ENCODE results near the gene CLEC2D.

CLEC2D gene, protein sequence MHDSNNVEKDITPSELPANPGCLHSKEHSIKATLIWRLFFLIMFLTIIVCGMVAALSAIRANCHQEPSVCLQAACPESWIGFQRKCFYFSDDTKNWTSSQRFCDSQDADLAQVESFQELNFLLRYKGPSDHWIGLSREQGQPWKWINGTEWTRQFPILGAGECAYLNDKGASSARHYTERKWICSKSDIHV

DNA sequence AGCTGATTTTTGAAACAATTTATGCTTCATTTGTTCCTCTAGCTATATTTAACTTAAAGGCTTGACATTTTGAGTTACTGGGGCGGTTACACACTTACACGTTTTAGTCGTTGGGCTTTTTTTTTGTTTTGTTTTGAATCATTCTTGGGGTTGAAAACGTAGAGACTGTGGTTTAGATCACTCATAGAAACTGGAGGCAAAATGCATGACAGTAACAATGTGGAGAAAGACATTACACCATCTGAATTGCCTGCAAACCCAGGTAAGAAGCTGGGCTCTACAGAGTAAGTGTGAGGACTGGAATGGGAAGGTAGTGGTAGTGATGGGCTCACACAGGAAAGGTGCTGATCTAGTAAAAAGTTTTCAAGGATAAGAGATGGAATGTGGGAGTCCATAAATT is at the start of gene CLEC2D:
Gene CLEC2D, plus strand, starts transcription at position 180 of the 400 bp plus-strand sequence. Its CDS starts 22 bp downstream, at position 202.
- no peak for DNase-seq

- no peak for DNase-seq
These were observed 44.5 kb upstream of the CLEC2D start for GRCh38 chr12:9625019-9625418.

DNA sequence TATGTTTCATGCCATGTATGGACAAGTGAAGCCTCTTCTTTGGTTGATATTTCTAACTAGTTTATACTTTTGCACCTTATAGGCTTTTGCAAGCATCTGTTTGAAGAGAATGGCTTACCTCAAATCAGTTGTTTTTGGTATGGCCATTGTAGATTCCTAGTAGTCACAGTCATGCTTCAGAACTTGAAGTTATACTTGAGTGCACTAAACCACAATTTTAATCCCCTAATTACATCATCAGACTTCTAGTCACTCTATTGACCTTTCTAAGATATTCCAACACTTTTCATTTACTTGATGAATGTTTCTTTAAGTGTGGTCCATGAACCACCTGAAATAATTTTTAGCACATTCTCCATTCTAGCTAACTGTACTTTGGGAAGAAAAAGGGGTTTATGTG is 43.2 kb upstream of the CLEC2D start:
- no peak for DNase-seq

- no peak for DNase-seq
These were observed 42.7 kb upstream of the CLEC2D start for GRCh38 chr12:9626821-9627220.

GRCh38 chr12:9632766-9633165 is 36.7 kb upstream of the CLEC2D start:
- DNase-seq: no peak

GRCh38 chr12:9634177-9634803 is 35.2 kb upstream of the CLEC2D start:
- DNase-seq: peak; percentile 31 to 82

GRCh38 chr12:9634969-9635754 is 34.4 kb upstream of the CLEC2D start:
- DNase-seq: peak; percentile 56 to 71

GRCh38 chr12:9636150-9636850 is 33.2 kb upstream of the CLEC2D start:
- DNase-seq: peak; percentile 81 to 94

- DNase-seq: no peak
These were observed 32.7 kb upstream of the CLEC2D start for GRCh38 chr12:9636851-9637206.

DNA sequence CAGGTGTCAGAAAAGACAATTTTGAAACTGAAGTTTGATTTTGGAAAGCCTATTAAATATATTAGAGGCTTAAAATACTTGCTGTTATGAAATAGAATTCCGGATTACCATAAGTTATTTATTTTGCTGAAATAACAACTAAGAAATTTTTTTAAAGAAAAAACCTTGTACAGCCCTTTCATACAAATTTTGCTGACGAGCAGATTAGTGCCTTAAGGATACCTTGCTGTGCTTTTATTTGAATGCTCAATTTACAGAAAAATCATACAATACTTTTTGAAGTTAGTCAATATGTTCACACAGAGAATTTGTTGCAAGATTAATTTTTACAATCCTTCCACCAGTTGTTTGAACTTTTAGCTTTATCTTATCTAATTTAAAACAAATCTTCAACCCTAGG is 29.5 kb upstream of the CLEC2D start:
- no peak for DNase-seq

DNA sequence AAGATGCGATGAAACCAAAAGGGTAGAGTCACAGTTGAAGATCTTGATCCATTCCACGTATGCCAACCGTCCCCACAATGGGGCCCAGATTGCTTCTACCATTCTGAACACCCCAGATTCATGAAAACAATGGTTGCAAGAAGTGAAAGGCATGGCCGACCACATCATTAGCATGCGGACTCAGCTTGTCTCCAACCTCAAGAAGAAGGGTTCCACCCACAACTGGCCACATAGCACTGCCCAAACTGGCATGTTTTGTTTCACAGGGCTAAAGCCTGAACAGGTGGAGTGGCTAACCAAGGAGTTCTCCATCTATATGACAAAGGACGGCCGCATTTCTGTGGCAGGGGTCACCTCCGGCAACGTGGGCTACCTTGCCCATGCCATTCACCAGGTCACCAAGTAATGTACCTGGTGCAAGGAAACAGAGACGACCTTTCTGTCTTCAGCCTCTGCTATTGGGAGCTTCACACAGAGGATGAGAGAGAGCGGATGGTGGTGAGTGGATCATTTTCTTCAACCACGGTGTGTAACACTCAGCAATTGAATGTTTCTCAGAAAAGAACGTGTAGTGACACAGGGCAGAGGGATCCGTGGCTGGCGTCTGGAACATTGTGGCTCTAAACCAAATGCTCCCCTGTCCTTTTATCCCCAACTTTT is 26.8 kb upstream of the CLEC2D start:
- no peak for DNase-seq

DNA sequence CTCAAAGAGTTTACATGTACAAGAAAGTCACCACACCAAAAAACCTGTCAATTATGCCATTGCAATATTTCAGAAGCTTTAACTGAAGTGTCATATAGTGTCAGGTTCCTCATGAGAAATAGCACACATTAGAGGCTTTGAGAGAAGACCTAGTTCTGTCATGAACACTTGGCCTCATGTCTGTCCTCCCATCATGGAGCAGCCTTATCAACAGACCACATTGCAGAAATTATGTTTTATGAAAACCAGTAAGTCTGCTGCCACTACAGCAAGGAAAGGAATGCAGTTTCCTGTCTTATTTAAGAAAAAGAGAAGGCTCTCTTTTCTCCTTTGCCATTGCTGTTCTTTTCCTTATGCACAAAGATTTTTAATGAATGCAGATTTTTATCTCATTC is 26.2 kb upstream of the CLEC2D start:
- DNase-seq: no peak

- DNase-seq: peak; percentile 77 to 88
These were observed 24.4 kb upstream of the CLEC2D start for GRCh38 chr12:9644985-9645551.

GRCh38 chr12:9646794-9647781 is 22.4 kb upstream of the CLEC2D start:
- no peak for DNase-seq

DNA sequence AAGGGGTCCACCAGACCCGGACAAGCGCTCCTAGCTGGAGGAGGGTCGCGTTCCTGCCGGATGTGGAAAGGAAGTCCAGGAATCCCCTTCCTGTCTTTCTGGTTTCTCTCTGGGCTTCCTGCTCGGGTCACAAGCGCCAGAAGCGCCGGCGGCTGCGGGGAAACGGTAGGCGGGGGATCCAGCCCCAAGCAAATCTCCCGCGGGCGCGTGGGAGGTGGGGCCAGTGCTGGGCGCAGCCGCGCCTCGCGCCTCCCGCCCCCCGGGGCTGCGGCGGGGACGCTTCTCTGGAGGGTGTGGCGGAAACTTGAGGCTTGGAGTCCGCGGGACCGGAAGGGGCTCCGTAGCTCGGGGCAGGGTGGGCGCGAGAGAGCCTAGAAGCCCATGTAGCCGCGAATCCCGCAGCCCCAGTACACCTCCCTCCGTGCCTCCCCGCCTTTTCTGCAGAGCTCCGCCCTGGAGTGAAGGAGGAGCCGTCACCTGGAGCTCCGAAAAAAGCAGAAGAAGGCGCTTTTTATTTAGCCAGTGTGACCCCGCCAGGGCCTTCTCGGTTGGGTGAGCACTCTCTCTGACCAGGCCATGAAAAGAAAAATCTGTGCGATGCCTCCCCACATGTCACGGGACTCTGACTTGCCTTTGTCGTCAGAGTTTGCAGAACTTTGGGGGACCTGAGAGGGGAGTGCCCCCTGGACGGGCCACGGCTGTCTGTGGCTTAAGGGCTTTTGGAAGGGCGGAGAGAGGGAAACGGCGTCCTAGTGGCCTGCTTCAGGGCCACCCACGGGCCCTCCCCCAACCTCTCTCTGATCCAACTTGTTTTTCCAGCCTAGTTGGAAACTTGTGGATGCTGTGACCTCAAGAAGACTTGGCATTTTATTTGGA is 21.4 kb upstream of the CLEC2D start:
- DNase-seq: peak; percentile 96 to 99

- no peak for DNase-seq
These were observed 20.6 kb upstream of the CLEC2D start for GRCh38 chr12:9648701-9649531.

DNA sequence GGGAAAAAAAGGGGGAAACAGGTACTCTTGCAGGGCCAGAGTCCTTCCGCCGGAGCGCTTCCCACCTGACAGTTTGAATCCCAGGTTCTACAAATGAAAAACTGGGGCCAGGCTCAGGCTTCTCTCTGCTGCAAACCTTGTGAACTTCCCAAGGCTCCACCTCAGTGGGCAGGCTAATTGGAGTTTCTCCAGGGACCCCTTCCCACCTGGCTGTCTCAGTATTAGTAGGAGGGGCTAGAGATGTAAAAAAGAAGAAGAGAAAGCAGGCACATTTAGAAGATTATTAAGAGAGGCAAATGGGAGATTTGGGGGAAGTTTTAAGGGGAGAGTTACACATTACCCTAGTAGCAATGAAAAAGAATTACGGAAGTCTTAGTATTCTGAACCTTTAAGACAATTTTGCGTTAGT is 20.0 kb upstream of the CLEC2D start:
- DNase-seq: peak; percentile 78 to 92

- DNase-seq: peak; percentile 55 to 56
These were observed 19.3 kb upstream of the CLEC2D start for GRCh38 chr12:9650151-9650576.

GRCh38 chr12:9651265-9651729 is 18.2 kb upstream of the CLEC2D start:
- DNase-seq: peak in 1 of 2 donors; percentile 51

All from inflammatory macrophage treated with lipopolysaccharide for 1 hour (primary cell).